NCI-H2107 treated with DMSO at 0.1 percent for 48 hours (cell line): ENCODE results near the gene EMC8.
"Not testable (repeated sequence)": the region's sequence is repeated elsewhere in the genome, so short reads cannot be mapped to it uniquely, and the experiment has no call there.

Experiments
- DNase-seq: peaks from one replicate; lab custom pipeline; 2025; ENCODE audit not compliant: unreplicated experiment; lab: John Stamatoyannopoulos, UW

Gene EMC8

DNA sequence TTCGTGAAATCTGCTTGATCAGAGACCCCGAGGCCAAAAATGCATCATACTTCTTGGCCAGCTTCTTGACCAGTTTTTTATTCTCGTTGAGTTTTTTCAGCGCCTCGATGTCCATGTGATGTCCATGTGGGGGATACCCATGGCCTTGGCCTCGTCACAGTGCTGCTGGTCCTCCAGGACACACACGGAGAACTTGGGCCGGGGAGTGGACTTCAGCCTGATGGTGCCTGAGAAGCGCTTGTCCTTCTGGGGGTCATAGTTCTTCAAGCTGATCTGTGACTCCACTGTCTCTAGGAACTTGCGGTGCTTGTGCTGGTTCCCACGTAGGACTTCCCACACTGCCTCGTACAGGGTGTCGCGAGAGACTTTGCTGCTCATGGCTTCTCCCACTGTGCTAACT is 16.8 kb upstream of the EMC8 start:
- DNase-seq = no peak

DNA sequence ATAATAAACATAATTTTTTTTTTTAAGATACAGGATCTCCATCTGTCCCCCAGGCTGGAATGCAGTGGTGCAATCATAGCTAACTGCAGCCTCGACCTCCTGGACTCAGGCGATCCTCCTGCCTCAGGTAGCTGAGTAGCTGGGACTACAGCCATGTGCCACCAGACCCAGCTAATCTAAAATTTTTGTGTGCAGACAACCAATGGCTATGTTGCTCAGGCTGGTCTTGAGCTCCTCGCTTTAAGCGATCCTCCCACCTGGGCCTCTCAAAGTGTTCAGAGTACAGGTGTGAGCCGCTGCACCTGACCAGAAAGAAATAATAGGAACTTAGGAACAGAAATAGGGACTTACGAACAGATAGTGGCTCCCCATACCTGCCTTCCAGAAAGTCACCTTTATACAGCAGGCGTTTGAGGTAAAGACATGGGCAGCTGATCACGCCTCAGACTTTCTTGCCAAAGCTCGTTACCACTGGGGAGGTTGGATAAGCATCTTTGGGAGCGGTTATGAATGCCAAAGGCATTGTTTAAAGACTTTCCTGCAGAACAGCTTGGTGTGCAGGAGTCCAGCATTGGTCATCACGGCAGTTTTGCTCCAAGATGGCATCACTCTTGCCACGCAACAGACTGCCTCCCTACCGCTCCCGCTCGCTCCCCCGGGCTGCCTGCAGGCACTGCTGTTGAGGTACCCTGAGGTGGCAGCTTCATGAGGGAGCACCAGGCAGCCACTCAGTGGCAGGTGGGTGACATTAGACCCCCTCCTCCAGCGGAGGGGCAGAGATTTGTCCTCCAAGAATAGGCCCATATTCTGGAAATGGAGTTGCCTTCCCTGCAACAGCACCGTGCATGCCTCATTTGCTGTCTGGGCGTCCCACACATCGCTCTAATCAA is 13.7 kb upstream of the EMC8 start:
- no peak for DNase-seq

DNA sequence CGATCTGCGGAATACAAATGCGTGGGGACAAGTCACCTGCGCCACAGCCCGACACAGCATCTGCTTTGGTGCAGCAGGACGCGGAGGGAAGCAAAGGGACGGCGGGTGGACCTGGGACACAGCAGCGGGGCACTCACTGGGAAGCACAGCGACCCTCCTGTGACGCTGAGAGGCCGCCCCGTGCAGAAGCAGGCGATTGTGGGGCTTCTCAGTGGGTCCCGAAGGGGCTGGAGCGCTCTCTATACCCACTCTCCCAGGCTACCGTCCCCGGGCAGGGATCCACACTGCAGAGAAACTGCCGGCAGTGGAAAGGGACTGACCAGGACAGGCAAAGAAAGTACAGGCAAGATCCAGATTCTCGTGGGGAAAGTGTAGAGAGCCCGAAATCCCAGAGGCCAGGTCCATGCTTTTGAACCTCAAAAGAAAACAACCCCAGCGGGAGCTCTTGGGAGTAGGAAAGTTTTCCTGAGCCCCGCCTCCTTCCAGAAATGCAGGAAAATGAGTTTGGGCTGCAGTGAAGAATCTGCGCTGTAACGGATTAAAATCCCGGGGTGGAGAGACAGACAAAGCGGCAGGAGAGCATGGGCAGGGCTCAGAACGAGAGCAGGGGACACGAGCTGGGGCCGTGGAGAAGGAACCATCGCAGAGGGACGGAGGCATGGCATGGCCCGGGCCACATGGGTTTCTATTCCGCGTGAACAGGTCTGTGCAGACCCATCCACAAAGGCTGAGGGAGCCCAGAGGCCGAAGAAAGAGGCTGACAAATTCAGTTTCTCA is 12.9 kb upstream of the EMC8 start:
- no peak for DNase-seq

DNA sequence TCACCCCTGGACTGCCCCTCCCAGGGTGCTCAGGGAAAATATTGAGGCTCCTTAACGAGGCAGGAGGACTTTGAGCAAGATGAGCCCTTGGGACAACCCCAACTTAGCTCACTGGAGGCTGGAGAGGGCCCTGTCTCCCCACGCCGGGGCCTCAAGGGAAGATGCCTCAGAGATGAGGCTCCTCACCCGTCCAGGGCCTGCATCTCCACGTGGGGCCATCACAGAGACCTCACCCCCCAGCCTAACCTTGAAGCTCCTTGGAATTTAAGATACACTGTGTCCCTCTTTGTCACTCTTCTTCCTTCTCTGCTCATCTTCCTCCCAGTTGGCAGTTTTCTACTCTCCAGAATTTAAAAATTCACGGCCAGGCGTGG is 11.4 kb upstream of the EMC8 start:
- DNase-seq = no peak

DNA sequence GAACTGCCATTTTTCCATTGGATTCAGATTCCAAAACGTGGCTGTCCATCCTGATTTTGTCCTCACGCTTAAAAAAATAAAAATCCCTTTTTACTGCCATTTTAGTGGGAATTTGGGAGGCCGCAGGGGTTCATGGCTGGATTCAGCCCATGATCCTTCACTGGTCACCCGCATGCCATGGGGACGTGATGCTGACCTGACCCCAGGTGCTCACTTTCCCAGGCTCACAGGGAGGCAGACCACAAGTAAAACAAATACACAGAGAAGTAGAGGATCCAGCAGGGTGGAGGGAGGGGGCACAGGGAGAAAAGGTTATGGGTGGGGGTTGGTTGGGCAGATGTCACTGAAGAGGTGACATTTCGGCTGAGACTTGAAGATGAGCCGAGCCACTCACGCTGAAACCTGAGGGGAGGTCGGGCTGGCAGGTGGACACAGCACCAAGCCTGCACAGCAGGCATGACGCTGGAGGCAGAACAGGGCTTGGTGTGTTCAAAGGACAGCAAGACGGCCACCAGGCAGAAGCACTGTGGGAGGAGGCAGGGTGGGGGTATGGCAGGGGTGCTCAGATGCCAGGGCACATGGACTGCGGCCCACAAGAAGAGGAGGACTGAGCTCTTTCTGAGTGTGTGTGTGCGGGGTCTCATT is 10.9 kb upstream of the EMC8 start:
- no peak for DNase-seq

DNA sequence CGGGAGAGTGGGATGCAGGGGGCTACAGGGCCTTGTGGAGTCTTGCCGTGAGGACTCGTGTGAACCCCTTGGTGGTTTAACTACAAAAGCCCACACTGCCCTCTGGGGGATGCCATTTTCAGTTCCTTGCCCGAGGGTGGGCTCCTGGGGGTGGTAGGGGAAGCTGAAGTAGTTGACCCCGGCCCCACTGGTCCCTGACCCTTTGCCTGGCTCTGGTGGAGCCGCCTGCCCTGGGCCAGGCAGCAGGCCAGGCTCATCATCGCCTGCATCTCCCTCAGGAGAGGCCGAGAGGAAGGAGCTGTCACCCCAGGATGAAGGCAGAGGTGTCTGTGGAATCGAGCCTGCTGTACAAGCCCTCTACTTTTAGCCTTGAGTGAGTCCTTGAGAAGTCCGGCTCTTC is 10.3 kb upstream of the EMC8 start:
- DNase-seq = no peak

DNA sequence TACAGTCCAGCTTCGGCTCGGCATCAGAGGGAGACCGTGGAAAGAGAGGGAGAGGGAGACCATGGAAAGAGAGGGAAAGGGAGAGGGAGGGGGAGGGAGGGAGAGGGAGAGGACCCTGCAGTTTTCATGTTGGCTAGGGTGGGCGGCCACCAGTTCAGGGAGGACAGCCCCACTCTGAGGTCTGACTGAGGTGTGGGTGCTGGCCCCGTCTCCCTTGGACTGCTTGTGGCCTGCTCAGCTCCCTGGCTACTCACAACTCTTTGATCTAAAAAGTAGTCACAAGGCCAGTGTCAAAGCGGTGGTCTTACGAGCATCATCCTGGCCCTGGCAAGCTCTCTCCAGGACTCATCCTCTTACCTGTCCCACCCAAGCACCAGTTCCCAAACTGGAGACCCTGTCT is 9.6 kb upstream of the EMC8 start:
- no peak for DNase-seq

DNA sequence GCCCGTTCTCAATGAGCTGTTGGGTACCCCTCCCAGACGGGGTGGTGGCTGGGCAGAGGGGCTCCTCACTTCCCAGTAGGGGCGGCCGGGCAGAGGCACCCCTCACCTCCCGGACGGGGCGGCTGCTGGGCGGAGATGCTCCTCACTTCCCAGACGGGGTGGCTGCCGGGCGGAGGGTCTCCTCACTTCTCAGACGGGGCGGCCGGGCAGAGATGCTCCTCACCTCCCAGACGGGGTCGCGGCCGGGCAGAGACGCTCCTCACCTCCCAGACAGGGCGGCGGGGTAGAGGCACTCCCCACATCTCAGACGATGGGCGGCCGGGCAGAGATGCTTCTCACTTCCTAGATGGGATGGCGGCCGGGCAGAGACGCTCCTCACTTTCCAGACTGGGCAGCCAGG is 8.8 kb upstream of the EMC8 start:
- DNase-seq = not testable (repeated sequence)

DNA sequence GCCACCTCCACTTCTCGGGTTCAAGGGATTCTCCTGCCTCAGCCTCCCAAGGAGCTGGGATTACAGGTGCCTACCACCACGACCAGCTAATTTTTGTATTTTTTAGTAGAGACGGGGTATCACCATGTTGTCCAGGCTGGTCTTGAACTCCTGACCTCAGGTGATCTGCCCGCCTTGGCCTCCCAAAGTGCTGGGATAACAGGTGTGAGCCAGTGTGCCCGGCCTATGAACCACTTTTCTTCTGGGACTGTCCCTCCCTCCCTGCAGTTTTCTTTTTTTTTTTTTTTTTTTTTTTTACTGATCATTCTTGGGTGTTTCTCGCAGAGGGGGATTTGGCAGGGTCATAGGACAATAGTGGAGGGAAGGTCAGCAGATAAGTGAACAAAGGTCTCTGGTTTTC is 8.0 kb upstream of the EMC8 start:
- DNase-seq = not testable (repeated sequence)

DNA sequence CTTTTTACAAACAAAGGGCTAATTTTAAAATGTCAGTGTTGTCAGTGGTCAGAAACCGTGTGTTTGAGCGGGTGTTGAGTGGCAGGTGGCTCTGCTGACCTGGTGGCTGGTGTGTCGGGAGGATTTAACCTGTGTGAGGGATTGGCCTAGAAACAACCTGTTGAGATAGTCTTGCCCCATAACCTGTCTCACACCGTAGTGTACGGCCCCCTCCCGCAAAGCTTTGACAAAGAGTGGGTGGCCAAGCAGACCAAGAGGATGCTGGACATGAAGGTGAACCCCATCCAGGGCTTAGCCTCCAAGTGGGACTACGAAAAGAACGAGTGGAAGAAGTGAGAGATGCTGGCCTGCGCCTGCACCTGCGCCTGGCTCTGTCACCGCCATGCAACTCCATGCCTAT is 7.2 kb upstream of the EMC8 start:
- no peak for DNase-seq

DNA sequence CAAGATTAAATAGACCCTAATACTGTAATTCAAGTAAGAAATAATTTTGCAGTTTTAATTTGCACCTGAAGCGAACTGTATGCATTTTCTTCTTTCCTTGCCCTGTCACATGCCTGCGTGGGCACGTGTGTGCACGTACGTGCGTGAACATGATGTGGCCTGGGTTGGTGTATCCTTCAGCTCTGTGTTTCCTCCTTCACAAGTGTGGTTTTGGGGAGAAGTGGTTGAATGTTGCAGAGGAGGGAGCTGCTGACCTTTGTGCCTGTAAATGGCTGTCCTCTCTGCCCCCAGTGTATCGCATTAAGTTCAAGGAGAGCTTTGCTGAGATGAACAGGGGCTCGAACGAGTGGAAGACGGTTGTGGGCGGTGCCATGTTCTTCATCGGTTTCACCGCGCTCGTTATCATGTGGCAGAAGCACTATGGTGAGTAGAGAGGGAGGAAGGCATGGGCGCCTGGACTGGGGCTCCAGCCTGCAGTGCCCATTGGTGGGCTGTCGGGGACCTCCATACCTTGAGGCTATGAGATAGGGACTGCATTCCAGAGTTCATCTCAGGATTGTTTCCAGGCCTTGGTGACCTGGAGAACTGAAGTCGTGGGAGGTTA is 6.2 kb upstream of the EMC8 start:
- DNase-seq = no peak

DNA sequence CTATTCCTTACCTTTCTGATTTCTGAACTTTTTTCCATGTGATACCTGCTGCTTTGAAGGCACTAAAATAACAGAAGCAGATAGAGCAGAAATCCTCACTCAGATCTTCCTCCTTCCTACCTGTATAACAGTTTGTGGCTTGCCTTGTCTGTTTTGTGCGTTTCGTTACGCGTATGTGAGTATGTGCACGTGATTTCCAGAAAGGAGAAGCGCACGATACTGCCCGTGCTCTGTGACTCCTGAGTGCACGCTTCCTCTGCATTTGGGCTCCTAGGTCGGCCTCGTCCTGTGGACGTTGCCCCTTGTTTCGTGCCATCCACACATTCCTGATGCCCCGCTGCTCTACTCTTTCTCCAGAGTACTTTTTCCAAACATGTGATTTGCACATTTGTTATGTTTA is 4.2 kb upstream of the EMC8 start:
- no peak for DNase-seq

DNA sequence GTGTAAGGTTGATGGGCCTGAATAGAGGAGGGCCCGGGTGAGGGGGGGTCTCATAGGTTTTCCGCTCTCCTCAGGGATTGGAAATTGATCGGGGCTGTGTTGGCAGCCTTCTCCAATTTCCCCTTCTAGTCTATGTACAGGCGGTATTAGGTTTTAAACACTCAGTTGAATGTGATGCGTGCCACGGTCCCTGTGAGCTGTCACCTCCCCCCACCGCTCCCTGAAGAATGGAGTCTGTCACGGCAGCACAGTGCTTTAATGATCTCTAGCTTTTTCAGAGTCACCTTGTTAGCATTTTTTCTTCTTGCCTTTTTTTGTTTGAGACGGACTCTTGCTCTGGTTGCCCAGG is 951 bp upstream of the EMC8 start:
- no peak for DNase-seq

DNA sequence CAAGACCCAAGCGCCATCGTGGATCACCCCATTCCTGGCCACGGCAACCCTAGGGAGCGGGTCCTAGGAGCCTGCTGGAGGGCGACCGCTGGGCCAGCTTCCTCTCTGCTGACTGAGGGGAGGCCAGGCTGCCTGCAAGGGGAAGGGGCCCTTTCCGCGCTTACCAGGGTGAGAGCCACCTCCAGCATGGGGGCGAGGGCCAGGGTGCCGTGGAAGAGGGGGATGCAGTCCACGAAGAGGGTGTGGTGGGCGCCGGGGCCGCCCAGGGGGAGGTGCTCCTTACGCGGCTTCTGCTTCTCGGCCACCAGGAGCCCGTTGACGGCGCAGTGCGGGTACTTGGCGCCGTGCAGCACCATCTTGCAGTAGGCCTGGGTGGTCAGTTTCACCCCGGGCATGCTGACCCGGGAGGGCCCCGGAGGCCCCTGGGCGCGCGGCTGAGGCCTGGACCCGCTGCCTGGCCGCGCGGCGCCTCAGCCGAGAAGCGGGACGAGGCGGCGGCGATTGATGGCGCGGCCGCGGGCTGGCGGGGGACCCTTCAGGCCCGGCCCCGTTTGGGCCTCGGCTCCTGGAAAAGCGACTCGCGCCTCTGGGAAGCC is 345 bp downstream of the EMC8 start:
- DNase-seq = no peak

DNA sequence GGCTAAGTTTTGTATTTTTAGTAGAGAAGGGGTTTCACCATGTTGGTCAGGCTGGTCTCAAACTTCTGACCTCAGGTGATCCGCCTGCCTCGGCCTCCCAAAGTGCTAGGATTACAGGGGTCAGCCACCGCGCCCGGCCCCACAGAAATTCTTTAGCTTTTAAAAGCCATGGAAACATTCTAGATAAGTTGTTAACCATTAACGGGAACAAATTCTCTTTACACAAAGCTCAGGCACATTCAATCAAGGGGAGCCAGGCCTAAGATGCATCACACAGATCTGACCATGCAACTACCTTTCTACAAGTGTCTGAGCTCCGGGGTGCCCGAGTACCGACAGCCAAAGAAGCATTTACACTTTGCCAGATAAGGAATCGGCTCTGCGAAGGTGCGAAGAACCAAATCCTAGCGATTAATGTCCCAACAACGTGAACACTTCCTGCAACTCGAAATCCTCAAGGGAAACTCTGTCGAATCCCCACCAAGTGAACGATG is 1.0 kb downstream of the EMC8 start:
- no peak for DNase-seq

DNA sequence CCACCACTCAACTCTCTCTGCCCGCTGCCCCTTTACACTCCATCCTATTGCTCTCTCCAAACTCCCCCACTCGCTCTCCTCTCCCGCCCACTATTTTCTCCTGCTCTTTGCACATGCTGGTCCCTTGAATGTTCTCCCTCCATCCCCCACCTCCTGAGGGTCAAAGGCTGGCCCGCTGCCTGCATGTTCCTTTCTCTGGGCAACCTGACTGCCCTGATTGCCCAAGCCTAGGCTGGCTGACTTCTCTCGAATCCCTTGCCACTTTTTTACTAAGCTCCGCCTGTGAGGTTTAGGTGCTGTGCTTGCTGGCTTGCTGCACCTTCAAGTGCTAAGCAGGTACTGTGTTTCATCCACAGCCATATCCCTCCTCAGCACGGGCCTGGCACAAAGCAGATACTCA is 2.7 kb downstream of the EMC8 start:
- DNase-seq = no peak

DNA sequence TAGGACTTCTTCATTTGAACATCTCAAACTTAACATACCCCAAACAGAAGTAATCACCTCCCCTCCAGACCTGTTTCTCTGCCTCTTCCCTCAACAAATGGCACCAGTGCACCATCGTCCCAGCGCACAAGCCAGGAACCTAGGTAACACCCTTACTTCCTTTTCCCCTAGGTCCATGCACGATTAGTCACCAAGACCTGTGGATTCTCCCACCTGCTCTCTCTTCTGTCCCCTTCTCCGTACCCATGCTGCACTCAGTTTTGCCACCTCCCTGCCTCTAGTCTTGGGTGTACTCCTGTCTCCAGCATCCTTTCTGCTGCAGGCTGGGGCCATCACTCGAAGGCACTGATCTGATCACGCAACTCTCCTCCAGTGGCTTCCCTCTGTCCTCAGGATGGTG is 3.2 kb downstream of the EMC8 start:
- DNase-seq = no peak

DNA sequence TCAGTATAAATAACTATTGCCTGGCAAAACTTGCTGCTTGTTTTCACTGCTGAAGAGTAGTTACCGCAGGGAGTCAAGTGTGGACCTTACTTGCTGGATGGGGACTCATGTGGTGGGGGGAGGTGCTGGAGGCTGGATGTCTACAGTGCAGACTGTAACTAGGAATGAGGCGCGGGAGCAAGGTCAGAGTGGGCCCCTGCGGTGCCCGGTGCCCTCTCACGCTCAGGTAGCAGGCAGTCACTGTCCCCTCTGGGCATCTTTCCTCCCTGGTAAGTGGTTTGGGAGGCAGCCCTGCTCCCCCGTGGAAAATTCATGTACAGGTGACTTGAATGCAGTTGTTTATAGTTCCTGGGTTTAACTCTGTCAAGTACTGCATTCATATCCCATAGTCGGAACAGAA is 4.6 kb downstream of the EMC8 start:
- DNase-seq = no peak

DNA sequence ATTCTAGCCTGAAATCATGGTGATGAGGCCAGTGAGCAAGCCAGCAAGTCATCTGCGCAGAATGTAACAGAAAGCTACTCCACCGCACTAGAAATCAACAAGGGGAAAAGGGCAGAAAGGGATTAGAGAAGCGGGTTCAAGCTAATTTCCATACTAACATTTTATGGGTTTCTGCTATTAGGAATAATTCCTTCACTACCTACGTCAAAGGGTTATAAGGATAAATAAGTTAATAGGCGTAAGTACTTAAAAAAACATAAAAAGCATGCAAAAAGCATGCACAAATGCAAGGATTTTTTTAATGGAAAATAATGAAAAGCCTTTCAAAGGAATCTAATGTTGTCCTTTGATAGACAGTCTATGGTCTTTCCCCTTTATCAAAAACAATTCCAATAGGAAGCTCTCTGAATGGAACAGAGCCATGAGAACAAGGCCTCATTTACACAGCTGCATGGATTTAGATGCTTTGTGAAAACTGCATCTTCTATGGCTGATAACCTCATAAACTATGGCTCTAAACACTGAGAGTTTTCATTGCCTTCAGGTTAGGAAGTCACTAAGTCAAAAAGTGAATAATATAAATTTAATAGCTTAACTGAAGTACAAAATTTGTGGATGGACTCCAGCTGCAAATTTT is 5.6 kb downstream of the EMC8 start:
- DNase-seq = no peak

DNA sequence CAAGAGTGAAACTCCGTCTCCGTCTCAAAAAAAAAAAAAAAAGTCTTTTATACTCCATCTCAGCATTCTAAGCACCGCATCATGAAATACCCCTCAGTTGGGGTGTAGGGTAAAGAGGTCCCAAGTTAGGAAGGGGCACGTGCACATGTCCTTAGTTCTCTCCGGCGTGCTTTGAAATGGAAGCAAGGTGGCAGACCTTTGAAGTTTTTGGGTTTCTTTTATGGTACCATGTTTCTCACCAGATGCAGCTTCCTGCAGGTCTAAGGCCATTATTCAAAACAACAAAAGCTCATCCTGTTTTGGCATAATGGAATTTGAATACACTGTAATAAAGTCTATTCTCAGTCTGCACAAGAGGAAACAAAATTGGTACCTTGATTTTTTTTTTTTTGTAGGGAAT is 9.6 kb downstream of the EMC8 start:
- no peak for DNase-seq

DNA sequence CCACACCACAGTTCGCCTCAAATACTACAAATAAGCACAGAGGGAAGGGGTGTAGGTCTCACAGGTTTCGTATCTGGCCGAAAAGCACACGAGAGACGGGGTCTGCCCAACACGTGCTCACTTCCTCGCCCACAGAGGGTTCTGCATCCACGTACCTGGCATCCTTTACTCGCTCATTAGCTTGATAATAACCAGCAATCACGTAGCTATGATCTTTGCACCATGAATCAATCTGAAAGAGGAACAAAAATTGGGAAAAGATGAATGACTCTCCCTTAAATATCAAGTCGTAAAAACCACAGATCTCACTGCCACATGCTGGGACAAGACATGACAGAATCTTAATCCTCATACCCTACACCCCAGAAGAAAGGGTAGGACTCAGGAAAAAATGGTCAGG is 10.5 kb downstream of the EMC8 start:
- no peak for DNase-seq
